Kidney capillary endothelial cell (primary cell): ENCODE data around the gene CFAP53.

Experiments used
- DNase-seq: peaks from one replicate; pipeline ENCODE4 v3.0.0-alpha.2; 2018; ENCODE audit warnings: low spot score

Gene CFAP53

DNA sequence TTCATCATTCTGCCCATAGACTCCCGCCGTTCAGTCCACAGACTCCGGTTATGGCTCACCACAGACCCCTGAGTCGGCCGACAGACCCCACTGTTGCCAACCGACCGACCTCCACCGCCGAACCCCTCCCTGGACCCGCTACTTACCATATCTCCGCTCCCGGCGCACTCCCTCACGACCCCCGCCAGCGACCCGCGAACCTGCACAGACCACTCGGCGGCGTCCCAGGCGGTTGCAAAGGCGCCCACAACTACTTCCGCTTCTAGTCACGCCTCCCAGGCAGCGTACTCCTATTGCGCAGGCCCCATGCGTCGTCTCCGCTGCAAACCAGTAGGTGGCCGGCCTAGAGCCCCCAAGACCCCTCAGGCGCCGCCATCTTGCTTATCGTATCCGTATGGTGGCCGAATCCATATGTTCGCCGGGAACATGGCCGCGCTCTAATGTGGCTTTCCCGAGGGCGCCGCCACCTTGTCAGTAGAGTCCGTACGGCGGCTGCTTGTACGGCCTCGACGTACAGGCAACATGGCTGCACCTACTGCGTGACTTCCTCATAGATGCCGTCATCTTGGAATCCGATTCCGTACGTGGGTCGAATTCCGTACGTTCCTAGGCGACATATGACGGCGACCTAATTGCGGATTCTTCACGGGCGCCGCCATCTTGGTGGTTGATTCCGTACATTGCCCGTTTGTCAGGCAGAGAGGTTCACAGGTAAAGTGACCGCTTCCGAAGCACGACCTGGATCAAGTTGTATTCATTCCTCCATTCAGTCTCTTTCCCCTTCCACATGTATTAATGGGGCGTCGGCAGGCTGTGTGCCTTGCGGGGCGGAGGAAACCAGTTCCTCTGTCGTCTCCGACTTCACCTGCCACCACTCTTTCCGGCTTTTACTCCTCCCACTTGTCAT lies 21.4 kb upstream of the CFAP53 start, which contains the start of gene CXXC1:
Gene CXXC1 (minus strand): TSS at position 252 of the 907 bp plus-strand sequence. CDS start 103 bp downstream, at position 149.
- peak; percentile 99 for DNase-seq

GRCh38 chr18:50287028-50287440 lies 20.7 kb upstream of the CFAP53 start:
- no peak for DNase-seq

- no peak for DNase-seq
Measured at GRCh38 chr18:50286391-50287027, 20.2 kb upstream of the CFAP53 start.

- DNase-seq = no peak
Measured at GRCh38 chr18:50285631-50286321, 19.5 kb upstream of the CFAP53 start.

- no peak for DNase-seq
Measured at GRCh38 chr18:50285071-50285470, 18.8 kb upstream of the CFAP53 start.

DNA sequence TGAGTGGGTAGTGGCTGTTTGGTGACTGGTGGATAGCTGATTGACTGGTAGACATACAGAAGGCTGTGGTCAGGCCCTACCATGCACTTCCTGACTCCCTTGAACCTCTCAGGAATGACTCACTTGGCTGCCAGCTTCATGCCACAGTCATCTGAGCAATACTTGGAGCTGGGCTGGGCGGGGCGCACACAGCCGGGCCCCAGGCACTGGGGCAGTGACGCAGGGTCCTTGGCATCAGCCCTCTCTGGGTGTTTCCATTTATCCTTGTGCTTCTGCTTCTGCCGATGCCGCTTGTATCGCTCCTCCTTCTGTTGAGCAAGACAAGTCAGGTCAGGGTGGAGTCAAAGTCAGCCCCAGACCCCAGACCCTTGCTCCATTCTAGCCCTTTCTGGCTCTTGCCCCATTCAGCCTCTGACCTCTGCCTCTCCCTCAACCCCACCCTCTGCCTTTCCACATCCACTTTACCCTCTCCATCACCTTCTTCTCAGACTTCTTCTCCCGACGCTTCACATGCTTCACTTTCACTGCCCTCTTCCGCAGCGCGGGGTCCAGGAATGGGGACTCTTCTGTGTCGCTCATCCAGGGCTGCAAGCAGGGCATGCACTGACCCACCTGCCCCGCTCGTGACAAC lies 18.1 kb upstream of the CFAP53 start:
- no peak for DNase-seq

DNA sequence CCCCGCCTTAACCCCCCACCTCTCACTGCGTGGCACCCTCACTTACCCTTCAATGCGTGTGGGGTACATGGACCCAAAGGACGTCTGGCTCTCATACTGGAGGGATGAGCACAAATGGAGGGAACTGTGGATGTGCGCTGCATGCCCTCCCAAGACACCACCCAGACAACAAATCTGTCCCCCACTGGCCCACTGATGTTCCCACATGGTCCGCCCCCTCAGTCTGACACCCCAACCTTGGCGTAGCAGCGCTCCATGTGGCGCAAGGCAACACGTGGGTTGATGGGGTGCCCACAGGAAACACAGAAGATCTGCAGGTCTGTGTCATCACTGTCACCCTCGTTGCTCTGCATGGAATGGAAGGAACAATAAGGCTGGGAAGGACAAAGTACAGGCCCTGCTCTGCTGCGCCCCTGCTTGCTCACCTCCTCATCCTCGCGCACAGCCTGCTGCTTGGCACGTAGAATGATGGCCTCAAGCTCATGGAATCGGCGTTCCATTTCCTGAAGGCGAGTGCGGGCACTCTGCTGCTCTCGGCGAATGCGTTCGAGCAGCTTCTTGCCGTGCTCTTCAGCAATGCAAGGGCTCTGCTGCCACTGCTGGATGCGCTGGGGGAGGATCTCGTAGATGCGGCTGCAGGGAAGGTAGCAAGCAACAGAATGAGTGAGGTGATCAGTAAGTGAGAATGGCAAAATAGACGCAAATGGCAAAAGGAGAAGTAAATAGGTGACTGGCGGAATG lies 17.3 kb upstream of the CFAP53 start:
- DNase-seq = no peak

DNA sequence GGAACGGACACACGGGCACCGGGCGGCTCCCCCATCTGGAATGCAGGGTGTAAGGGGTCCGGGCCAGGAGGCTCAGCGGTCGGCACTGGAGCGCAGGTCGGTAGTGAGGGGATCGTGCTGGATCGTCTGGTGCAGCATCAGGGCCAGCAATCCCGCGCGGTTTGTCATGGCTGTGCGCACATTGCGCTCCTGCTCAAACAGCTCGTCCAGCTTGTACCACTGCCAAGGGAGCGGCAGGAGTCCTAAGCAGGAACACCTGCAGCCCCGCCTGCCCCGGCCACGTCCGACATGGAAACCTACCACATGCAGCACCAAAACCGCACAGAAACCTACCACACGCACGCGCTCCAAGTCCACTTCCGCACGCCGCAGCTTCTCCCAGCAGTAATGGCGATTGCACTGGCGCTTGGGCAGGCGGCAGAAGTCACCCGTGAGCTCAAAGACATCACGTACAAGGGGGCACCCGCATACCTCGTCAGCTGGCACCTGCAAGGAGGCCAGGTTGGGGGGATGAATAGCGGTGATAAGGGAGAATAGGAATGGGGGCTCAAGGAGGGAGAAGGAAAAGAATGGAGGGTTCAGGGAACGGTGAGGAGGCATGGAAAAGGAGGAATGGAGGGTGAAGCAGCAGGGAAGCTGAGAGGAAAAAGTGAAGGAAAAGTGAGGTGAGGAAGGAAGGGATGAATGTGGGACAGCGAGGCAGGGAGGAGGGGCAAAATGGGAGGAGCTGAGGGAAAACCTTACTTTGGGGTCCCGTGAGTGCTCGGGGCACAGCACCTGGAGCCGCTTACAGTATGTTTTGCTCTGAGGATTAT lies 16.4 kb upstream of the CFAP53 start:
- no peak for DNase-seq

DNA sequence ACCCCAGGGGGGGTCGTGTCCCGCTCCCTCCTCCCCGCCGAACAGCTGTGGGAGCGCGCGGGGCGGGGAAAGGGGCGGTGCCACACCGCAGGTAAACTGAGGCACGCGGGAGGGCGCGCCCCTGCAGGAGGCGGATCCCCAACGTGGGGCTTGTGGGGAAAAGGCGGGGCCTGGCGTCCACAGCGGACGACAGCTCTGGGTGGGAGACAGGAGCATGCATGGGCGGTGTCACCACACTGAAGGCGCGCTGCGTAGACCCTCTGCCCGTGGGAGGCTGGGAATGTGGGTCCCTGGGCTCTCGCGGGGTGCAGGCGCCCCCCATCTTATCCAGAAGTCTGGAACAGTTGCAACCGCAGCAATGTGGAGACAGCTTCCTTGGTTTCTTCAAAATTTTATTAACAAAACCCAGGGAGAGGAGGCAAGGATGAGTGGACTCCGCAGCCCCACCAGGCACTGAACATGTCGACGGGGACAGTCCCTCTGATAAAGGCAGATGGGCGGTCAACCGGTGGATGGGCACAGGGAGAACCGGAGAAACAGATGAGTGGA lies 15.8 kb upstream of the CFAP53 start:
- no peak for DNase-seq

DNA sequence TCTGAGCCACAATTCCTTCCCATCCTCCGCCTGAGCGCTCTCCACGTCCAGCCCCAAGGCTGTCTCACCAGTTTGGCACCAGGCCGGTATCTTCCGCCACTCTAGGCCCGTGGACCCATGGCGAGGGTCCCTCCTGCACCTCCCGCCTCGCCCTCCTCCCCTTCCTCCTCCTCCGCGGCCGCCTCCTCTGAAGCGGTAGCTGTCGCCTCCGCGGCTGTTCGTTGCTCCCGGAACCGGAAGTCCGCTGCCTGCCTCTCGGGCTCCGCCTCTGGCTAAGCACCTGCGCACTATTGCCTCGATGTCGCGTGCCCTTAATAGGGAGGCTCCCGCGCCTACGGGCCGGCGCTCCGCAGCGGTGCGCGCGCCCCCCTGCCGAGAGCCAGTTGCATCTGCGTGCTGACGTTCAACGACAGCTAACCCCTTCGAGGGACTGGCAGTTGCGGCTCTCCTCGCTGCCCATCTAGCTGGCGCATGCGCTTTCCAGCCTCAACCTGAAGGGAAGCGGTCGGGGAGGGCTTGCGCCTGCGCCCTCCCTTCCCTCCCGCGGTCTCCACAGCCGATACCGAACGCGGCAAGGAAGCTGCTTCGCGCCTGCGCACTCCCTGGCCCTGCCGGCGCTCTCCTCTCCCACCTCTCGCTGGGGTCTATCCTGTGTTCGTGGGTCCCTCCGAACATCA lies 15.1 kb upstream of the CFAP53 start, which contains the start of gene MBD1:
Gene MBD1 (minus strand): TSS at position 229 of the 677 bp plus-strand sequence. CDS start 1,531 bp downstream, outside the sequence.
- DNase-seq = peak; percentile 96

GRCh38 chr18:50280707-50281294 lies 14.5 kb upstream of the CFAP53 start:
- DNase-seq = no peak

- DNase-seq = no peak
Measured at GRCh38 chr18:50279752-50280151, 13.5 kb upstream of the CFAP53 start.

- no peak for DNase-seq
Measured at GRCh38 chr18:50277942-50278341, 11.6 kb upstream of the CFAP53 start.

DNA sequence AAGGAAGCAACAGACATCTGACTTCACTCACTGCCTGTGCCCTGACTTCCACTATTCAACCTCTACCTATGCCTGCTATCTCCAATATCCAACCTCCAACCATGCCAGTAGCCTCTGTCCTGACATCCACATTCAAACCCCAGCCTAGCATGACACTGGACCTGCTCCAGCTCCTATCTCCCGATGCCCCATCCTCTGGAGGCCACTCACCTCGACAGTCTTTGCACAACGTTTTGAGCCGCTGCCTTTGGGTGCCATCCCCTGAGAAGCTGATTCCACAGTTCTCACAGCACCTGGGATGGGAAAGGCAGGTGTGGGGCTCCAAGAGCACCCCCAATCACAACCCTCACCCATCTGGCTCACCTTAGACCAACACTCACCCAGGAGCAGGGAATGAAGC lies 10.2 kb upstream of the CFAP53 start:
- DNase-seq = no peak

DNA sequence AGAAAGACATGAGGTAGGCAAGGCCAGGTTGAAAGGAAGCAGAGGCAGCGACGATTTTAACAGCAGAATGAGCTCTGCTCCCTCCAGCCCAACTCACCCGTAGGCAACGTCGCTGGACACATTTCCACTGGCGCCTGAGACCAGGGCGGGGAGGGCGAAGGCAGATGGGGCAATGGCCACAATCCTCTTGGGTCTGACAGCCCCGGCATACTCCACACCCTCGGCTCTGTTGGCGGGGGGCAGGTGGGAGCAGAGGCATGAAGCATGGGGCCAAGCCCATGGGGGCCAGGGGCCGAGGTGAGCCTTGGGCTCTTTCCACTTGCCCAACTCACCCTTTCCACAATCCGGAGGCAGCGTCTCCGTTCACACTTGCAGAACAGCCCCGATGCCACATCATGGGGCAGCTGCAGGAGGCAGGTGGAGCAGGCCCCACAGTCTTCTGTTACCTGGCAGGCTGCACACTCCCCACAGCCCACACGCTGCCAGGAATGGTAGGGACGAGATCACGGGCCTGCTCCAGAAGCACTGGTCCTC lies 9.3 kb upstream of the CFAP53 start:
- DNase-seq = no peak

GRCh38 chr18:50274941-50275340 lies 8.6 kb upstream of the CFAP53 start:
- no peak for DNase-seq

- DNase-seq = no peak
Measured at GRCh38 chr18:50274044-50274442, 7.7 kb upstream of the CFAP53 start.

DNA sequence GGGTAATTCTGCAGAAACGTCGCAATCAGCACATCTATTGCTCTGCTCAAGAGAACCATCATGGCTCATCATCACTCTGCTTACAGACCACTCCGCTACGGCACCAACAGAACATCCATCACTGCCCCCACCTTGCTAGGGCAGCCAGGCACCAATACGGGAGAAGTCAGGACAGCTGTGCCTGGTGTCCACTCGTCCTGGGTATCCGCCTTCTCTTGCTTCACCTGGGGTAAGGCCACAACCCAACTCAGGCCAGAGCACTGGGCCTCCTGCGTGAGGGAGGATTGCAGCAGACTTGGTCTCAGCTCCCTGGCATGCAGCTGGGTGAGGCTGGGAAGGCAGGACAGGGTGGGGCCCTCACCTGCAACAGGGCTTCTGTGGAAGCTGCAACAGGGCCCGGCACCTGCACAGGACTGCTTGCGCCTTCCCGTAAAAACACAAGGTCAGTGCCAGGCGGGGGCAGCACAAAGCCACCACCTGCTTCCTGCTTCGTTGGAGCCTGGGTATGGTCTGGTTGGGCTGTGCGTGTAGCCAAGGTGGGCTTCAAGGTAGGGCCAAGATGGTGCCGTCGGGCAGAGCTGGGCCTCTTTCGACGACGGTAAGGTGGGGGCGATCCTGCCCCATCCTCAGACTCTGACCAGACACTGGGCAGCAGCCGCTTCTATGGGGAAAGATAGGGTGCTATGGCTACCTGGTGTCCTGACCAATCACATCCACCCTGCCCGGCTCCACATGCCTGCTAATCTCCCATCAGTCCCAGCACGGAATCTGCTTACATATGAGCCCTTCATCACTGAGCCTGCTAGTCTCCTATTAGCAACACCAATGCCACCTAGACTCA lies 7.1 kb upstream of the CFAP53 start:
- no peak for DNase-seq
